Muscle layer of colon (tissue), 2 donors: ENCODE measurements around the gene CDC73.

Source experiments
- H3K27ac ChIP-seq: one replicate; pipeline ENCODE4 v1.7.0; 2013; ENCODE audit warnings: low read depth, mild to moderate bottlenecking, low read length, moderate library complexity
- H3K27me3 ChIP-seq, 2 donors: one replicate each; pipeline ENCODE4 v1.7.0; 2013; ENCODE audit warnings: low read length in 2 of 2, mild to moderate bottlenecking in 2 of 2; ENCODE audit not compliant: insufficient read depth in 2 of 2, control insufficient read depth in 1 of 2
- H3K36me3 ChIP-seq: one replicate; pipeline ENCODE4 v1.7.0; 2013; ENCODE audit warnings: mild to moderate bottlenecking, low read length; ENCODE audit not compliant: insufficient read depth
- H3K4me1 ChIP-seq: one replicate; pipeline ENCODE4 v1.7.0; 2013; ENCODE audit warnings: mild to moderate bottlenecking, low read length; ENCODE audit not compliant: insufficient read depth
- H3K4me3 ChIP-seq, 2 donors: one replicate each; pipeline ENCODE4 v1.7.0; 2013; ENCODE audit warnings: low read length in 2 of 2, low read depth in 1 of 2, mild to moderate bottlenecking in 1 of 2, moderate library complexity in 1 of 2
- H3K9ac ChIP-seq: one replicate; pipeline ENCODE4 v1.7.0; 2013; ENCODE audit warnings: low read length
- H3K9me3 ChIP-seq: one replicate; pipeline ENCODE4 v1.7.0; 2013; ENCODE audit warnings: mild to moderate bottlenecking, low read length
- donor health status: abdominal sarcoma.
- donor health status: Adenocarcinoma of cecum.

The CDC73 gene

GRCh38 chr1:193143285-193143684 is 21.5 kb downstream of the CDC73 start:
- Histone ChIP-seq H3K27ac (no peak overlapping the region), H3K4me1 (no peaks in the 10 kb centered on the region), H3K4me3 (no peak overlapping the region), H3K9me3 (no peaks in the 10 kb centered on the region), H3K27me3 (no peaks in the 10 kb centered on the region), H3K9ac (no peak overlapping the region), H3K36me3 (peaks cover 29% of the 10 kb centered on the region)

GRCh38 chr1:193144361-193144938 is 22.6 kb downstream of the CDC73 start:
- H3K27me3 ChIP-seq: no peaks in the 10 kb centered on the region
- no peak overlapping the region for H3K4me3 ChIP-seq
- no peaks in the 10 kb centered on the region for H3K4me1 ChIP-seq

GRCh38 chr1:193144999-193145398 is 23.2 kb downstream of the CDC73 start:
- Histone ChIP-seq H3K4me1 (no peaks in the 10 kb centered on the region), H3K27ac (no peak overlapping the region), H3K4me3 (no peak overlapping the region), H3K9me3 (no peaks in the 10 kb centered on the region), H3K27me3 (no peaks in the 10 kb centered on the region), H3K36me3 (peaks cover 27% of the 10 kb centered on the region), H3K9ac (no peak overlapping the region)

More at GRCh38 chr1:193144361-193144938, 22.6 kb downstream of the CDC73 start:
- no peaks in the 10 kb centered on the region for H3K9me3 ChIP-seq
- H3K36me3 ChIP-seq: peaks cover 33% of the 10 kb centered on the region
- no peak overlapping the region for H3K27ac ChIP-seq
- no peak overlapping the region for H3K9ac ChIP-seq

GRCh38 chr1:193156117-193156821 is 34.4 kb downstream of the CDC73 start:
- H3K27me3 ChIP-seq: no peaks in the 10 kb centered on the region
- H3K27ac ChIP-seq: no peak overlapping the region
- H3K9me3 ChIP-seq: no peaks in the 10 kb centered on the region
- peaks cover 6% of the 10 kb centered on the region for H3K4me1 ChIP-seq
- peaks cover 11% of the 10 kb centered on the region for H3K36me3 ChIP-seq
- no peak overlapping the region for H3K4me3 ChIP-seq
- H3K9ac ChIP-seq: no peak overlapping the region

GRCh38 chr1:193156822-193157142 is 35.0 kb downstream of the CDC73 start:
- Histone ChIP-seq H3K4me1 (peaks cover 6% of the 10 kb centered on the region), H3K4me3 (no peak overlapping the region), H3K9ac (no peak overlapping the region), H3K9me3 (no peaks in the 10 kb centered on the region), H3K36me3 (peaks cover 11% of the 10 kb centered on the region), H3K27me3 (no peaks in the 10 kb centered on the region), H3K27ac (no peak overlapping the region)

- Histone ChIP-seq H3K27me3 (no peaks in the 10 kb centered on the region), H3K9ac (no peak overlapping the region), H3K9me3 (no peaks in the 10 kb centered on the region), H3K4me1 (peaks cover 6% of the 10 kb centered on the region), H3K27ac (no peak overlapping the region), H3K4me3 (no peak overlapping the region), H3K36me3 (peaks cover 8% of the 10 kb centered on the region)
These were observed 35.5 kb downstream of the CDC73 start for GRCh38 chr1:193157360-193157759.

- Histone ChIP-seq H3K27me3 (no peaks in the 10 kb centered on the region), H3K4me3 (no peak overlapping the region), H3K9me3 (no peaks in the 10 kb centered on the region), H3K9ac (no peak overlapping the region), H3K27ac (no peak overlapping the region), H3K36me3 (no peaks in the 10 kb centered on the region), H3K4me1 (peaks cover 23% of the 10 kb centered on the region)
These were observed 54.3 kb downstream of the CDC73 start for GRCh38 chr1:193176113-193176512.

GRCh38 chr1:193176788-193177187 is 55.0 kb downstream of the CDC73 start:
- Histone ChIP-seq H3K4me3 (no peak overlapping the region), H3K9ac (no peak overlapping the region), H3K9me3 (no peaks in the 10 kb centered on the region), H3K27ac (no peak overlapping the region), H3K36me3 (no peaks in the 10 kb centered on the region), H3K27me3 (no peaks in the 10 kb centered on the region), H3K4me1 (peaks cover 29% of the 10 kb centered on the region)

- H3K27ac ChIP-seq: no peak overlapping the region
- H3K27me3 ChIP-seq: no peaks in the 10 kb centered on the region
- no peaks in the 10 kb centered on the region for H3K9me3 ChIP-seq
- H3K36me3 ChIP-seq: no peaks in the 10 kb centered on the region
- H3K4me3 ChIP-seq: no peak overlapping the region
- H3K9ac ChIP-seq: no peak overlapping the region
- H3K4me1 ChIP-seq: peaks cover 28% of the 10 kb centered on the region
These were observed 57.3 kb downstream of the CDC73 start for GRCh38 chr1:193179094-193179493.

GRCh38 chr1:193181536-193181935 is 59.7 kb downstream of the CDC73 start:
- Histone ChIP-seq H3K27me3 (no peaks in the 10 kb centered on the region), H3K4me1 (peaks cover 22% of the 10 kb centered on the region), H3K9me3 (no peaks in the 10 kb centered on the region), H3K4me3 (no peak overlapping the region), H3K27ac (no peak overlapping the region), H3K9ac (no peak overlapping the region), H3K36me3 (no peaks in the 10 kb centered on the region)

GRCh38 chr1:193181985-193182384 is 60.2 kb downstream of the CDC73 start:
- Histone ChIP-seq H3K27ac (no peak overlapping the region), H3K36me3 (no peaks in the 10 kb centered on the region), H3K4me1 (peaks cover 26% of the 10 kb centered on the region), H3K4me3 (no peak overlapping the region), H3K27me3 (no peaks in the 10 kb centered on the region), H3K9ac (no peak overlapping the region), H3K9me3 (no peaks in the 10 kb centered on the region)

- no peaks in the 10 kb centered on the region for H3K9me3 ChIP-seq
- no peak overlapping the region for H3K9ac ChIP-seq
- no peak overlapping the region for H3K4me3 ChIP-seq
- H3K36me3 ChIP-seq: no peaks in the 10 kb centered on the region
- no peaks in the 10 kb centered on the region for H3K27me3 ChIP-seq
- peaks cover 26% of the 10 kb centered on the region for H3K4me1 ChIP-seq
- H3K27ac ChIP-seq: no peak overlapping the region
These were observed 61.3 kb downstream of the CDC73 start for GRCh38 chr1:193183019-193183627.
